SJSA1 (cell line): Measurements from ENCODE around the gene ST6GALNAC1. TPM values are rescaled to one million over a fixed set of nuclear protein-coding genes. Genes with fewer than 3 reads are reported as not detected.
A peak's percentile ranks its signal among the peaks of the same experiment; 100 is the strongest.
"Not testable (repeated sequence)": the region's sequence is repeated elsewhere in the genome, so short reads cannot be mapped to it uniquely, and the experiment has no call there.

Source experiments
- DNase-seq, 2 experiments: peaks; one replicate each; pipeline ENCODE4 v3.0.0-alpha.2; 2015 to 2020; ENCODE audit warnings: low spot score in 2 of 2, low read depth in 1 of 2
- H3K27ac ChIP-seq: fragments of 250-450 bp; sonication (Bioruptor Pico); 2 replicates; pipeline ENCODE4 v1.5.1; 2020; ENCODE audit warnings: mild to moderate bottlenecking, moderate library complexity
- H3K27me3 ChIP-seq: fragments of 250-450 bp; sonication (Bioruptor Pico); replicated peaks from 2 replicates; pipeline ENCODE4 v1.5.1; 2020; ENCODE audit warnings: mild to moderate bottlenecking, moderate library complexity
- H3K36me3 ChIP-seq: fragments of 250-450 bp; sonication (Bioruptor Pico); 2 replicates; pipeline ENCODE4 v1.5.1; 2020; ENCODE audit warnings: mild to moderate bottlenecking
- H3K4me1 ChIP-seq: fragments of 250-450 bp; sonication (Bioruptor Pico); replicated peaks from 2 replicates; pipeline ENCODE4 v1.6.1; 2021; ENCODE audit warnings: mild to moderate bottlenecking
- H3K4me3 ChIP-seq: fragments of 250-450 bp; sonication (Bioruptor Pico); 2 replicates; pipeline ENCODE4 v1.5.1; 2020; ENCODE audit warnings: mild to moderate bottlenecking
- H3K9me3 ChIP-seq: fragments of 250-450 bp; sonication (Bioruptor Pico); replicated peaks from 2 replicates; pipeline ENCODE4 v1.5.1; 2020; ENCODE audit warnings: mild to moderate bottlenecking
- total RNA-seq: library from RNA; depleted of rRNA; stranded (reverse); fragments of >200 nt; shearing (Covaris generic); gene quantifications from 2 replicates; pipeline ENCODE4 v1.2.3, GENCODE V29; 2014

ST6GALNAC1 gene
- total RNA-seq, 1 experiment from 2014 or later, result not detected

DNA sequence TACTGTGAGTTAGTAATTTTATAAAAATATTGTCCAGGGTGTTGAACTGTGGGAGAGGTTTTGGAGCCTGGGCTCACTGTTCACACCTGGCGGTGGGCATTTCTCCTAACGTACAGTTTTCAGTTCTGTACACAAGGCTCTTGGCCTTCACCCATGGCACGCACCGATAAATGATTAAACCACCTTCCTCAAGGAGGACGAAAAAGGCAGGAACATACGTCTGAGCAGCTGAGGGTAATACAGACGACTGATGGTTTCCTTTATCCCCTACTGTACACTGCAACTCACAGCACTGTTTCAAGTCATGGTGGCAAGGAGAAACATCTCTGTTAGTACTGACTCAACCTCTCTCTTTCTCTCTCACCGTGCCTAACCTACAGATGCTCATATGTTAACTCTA, 1.4 kb upstream of the ST6GALNAC1 start:
- no peak overlapping the region for H3K4me3 ChIP-seq
- H3K4me1 ChIP-seq, result peaks cover 4% of the 10 kb centered on the region; the same call in 1 of the 2 replicates
- DNase-seq, result no peak
- peaks cover 6% of the 10 kb centered on the region for H3K9me3 ChIP-seq
- no peaks in the 10 kb centered on the region; the same call in 1 of the 2 replicates for H3K27me3 ChIP-seq
- no peaks in the 10 kb centered on the region for H3K36me3 ChIP-seq
- no peak overlapping the region for H3K27ac ChIP-seq

- Histone ChIP-seq H3K27ac (no peak overlapping the region), H3K36me3 (no peaks in the 10 kb centered on the region), H3K27me3 (no peaks in the 10 kb centered on the region), H3K4me1 (peaks cover 4% of the 10 kb centered on the region; the same call in 1 of the 2 replicates), H3K9me3 (peaks cover 6% of the 10 kb centered on the region), H3K4me3 (no peak overlapping the region)
- no peak for DNase-seq
These were observed 563 bp downstream of the ST6GALNAC1 start for GRCh38 chr17:76642994-76643393.

DNA sequence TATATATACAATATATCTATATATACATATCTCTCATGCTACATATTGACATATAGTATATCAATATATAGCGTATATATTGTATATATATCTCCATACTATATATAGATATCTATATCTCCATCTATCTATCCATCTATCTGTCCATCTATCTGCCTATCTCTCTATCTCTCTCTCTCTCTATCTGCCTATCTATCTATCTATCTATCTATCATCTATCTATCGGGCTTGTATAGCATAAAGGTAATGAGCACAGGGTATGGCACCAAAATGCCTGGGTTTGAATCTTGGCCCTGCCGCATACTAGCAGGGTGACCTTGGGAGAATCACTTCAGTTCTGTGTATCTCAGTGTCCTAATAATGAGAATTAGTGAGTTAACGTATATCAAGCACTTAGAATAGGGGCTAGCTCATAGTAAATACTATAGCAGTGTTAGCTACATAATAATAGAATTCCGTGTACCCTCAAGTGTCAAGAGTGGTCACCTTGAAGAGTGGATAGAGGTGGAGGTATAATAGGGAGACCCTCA, 1.5 kb downstream of the ST6GALNAC1 start:
- Histone ChIP-seq H3K9me3 (peaks cover 6% of the 10 kb centered on the region), H3K36me3 (no peaks in the 10 kb centered on the region), H3K4me1 (peaks cover 4% of the 10 kb centered on the region; the same call in 1 of the 2 replicates), H3K27ac (no peak overlapping the region), H3K4me3 (no peak overlapping the region), H3K27me3 (no peaks in the 10 kb centered on the region)
- no peak for DNase-seq

DNA sequence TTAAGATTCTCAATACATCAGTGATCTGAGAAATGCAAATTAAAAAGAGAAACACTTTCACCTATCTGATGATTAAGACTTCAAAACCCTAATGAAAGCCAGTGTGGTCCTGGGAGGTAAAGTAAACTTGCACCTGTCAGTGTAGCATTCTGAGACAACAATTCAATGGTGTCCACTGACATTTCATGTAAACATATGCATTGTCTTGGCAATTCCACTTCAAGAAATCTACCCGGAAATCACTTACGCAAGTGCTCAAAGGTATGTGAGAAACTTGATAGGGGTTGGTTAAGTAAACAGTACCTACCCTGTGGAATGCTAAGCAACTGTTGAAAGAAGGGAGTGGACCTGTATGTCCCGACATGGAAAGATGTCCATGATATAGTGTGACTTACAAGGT, 2.1 kb downstream of the ST6GALNAC1 start:
- no peak for DNase-seq
- H3K36me3 ChIP-seq, result no peaks in the 10 kb centered on the region
- peaks cover 4% of the 10 kb centered on the region; the same call in 1 of the 2 replicates for H3K4me1 ChIP-seq
- H3K9me3 ChIP-seq, result peaks cover 6% of the 10 kb centered on the region
- no peaks in the 10 kb centered on the region for H3K27me3 ChIP-seq
- no peak overlapping the region for H3K4me3 ChIP-seq
- no peak overlapping the region for H3K27ac ChIP-seq

GRCh38 chr17:76640550-76641380, 2.8 kb downstream of the ST6GALNAC1 start:
- Histone ChIP-seq H3K36me3 (no peaks in the 10 kb centered on the region), H3K9me3 (peaks cover 6% of the 10 kb centered on the region), H3K4me1 (peaks cover 7% of the 10 kb centered on the region), H3K4me3 (no peak overlapping the region), H3K27me3 (no peaks in the 10 kb centered on the region), H3K27ac (no peak overlapping the region)
- no peak for DNase-seq

DNA sequence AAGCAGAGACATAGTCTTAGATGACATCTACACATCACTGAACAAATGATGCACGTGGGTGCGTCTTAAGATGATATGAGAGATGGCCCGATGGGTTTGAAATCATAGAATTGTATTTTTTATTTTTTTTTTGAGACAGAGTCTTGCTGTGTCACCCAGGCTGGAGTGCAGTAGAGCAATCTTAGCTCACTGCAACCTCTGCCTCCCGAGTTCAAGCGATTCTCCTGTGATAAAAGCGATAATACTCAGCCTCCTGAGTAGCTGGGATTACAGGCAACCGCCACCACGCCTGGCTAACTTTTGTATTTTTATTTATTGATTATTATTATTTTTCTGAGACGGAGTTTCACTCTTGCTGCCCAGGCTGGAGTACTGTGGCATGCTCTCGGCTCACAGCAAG, 5.3 kb downstream of the ST6GALNAC1 start:
- DNase-seq, result no peak
- peaks cover 19% of the 10 kb centered on the region for H3K4me1 ChIP-seq
- no peak overlapping the region for H3K27ac ChIP-seq
- H3K4me3 ChIP-seq, result no peak overlapping the region
- H3K27me3 ChIP-seq, result no peaks in the 10 kb centered on the region
- no peaks in the 10 kb centered on the region for H3K9me3 ChIP-seq
- no peaks in the 10 kb centered on the region for H3K36me3 ChIP-seq

DNA sequence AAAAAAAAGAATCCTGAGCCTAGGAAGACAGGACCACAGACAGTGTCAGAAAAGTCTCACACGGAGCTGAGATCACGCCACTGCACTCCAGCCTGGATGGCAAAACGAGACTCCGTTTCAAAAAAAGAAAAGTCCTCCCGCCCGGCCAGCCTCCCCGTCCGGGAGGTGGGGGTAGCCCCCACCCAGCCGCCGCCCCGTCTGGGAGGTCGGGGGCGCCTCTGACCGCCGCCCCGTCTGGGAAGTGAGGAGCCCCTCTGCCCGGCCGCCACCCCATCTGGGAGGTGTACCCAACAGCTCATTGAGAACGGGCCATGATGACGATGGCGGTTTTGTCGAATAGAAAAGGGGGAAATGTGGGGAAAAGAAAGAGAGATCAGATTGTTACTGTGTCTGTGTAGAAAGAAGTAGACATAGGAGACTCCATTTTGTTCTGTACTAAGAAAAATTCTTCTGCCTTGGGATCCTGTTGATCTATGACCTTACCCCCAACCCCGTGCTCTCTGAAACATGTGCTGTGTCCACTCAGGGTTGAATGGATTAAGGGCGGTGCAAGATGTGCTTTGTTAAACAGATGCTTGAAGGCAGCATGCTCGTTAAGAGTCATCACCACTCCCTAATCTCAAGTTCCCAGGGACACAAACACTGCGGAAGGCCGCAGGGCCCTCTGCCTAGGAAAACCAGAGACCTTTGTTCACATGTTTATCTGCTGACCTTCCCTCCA, 6.9 kb downstream of the ST6GALNAC1 start:
- H3K36me3 ChIP-seq, DNase-seq, H3K27me3 ChIP-seq, H3K27ac ChIP-seq, H3K4me3 ChIP-seq, H3K9me3 ChIP-seq: not testable (repeated sequence)
- H3K4me1 ChIP-seq, result peaks cover 19% of the 10 kb centered on the region

GRCh38 chr17:76635659-76636360, 7.7 kb downstream of the ST6GALNAC1 start:
- no peaks in the 10 kb centered on the region for H3K36me3 ChIP-seq
- no peaks in the 10 kb centered on the region for H3K27me3 ChIP-seq
- no peak overlapping the region for H3K4me3 ChIP-seq
- DNase-seq, result peak in 1 of 2 experiments; percentile 35
- H3K27ac ChIP-seq, result no peak overlapping the region
- H3K9me3 ChIP-seq, result no peaks in the 10 kb centered on the region
- peaks cover 15% of the 10 kb centered on the region for H3K4me1 ChIP-seq

DNA sequence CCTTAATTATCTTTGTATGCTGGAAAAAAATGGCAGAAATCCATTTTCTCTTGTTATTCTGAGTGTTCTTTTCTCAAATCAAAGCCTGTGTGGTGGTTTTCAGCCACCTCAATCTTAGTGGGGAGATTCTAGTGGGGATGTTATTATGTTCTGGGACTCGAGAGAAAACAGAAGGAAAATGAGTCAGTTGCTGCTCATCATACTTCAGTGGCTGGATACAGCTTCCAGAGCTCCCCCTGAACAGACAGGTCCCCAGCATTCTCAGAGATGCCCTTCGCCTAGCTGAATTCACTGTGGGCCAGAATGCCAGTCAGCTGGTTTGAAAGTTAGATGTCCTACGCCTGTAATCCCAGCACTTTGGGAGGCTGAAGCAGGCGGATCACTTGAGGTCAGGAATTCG, 8.5 kb downstream of the ST6GALNAC1 start:
- no peak overlapping the region for H3K4me3 ChIP-seq

DNA sequence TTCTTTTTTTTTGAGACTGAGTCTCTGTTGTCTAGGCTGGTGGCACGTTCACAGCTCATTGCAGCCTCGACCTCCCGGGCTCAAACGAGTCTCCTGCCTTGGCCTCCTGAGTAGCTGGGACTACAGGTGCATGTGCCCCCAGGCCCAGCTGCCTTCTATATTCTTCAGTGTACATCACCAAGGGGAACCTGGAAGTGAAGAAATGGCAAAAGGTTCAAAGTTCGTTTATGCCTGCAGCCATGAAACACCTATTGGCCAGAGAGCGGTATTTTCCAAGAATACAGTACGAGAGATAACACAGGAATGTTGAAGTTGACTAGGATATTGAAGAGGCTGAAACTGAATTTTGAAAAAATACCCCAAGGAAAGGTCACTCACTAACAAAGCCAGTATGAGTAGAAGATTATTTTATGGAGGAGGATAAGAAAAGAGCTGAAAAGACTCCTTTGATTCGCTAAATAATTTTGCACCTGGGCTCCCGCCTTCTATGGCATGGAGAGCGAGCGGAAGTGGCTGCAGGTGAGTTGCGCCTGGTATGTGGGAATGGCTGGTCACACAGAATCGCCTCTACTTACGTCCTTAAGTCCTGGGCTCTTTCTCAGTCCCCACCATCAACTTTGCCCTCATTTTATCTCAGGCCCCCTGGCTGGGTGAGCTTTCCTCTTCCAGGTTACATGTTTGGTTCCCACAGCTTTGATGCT, 9.8 kb downstream of the ST6GALNAC1 start:
- Histone ChIP-seq H3K9me3 (no peaks in the 10 kb centered on the region), H3K27ac (no peak overlapping the region), H3K4me3 (no peak overlapping the region), H3K36me3 (no peaks in the 10 kb centered on the region), H3K4me1 (peaks cover 15% of the 10 kb centered on the region), H3K27me3 (no peaks in the 10 kb centered on the region)
- DNase-seq, result no peak

More for the DNA sequence above, 8.5 kb downstream of the ST6GALNAC1 start:
- Histone ChIP-seq H3K27me3 (no peaks in the 10 kb centered on the region), H3K9me3 (no peaks in the 10 kb centered on the region), H3K27ac (no peak overlapping the region), H3K36me3 (no peaks in the 10 kb centered on the region), H3K4me1 (peaks cover 15% of the 10 kb centered on the region)
- DNase-seq, result peak in 1 of 2 experiments; percentile 30

- peaks cover 15% of the 10 kb centered on the region for H3K4me1 ChIP-seq
- H3K27ac ChIP-seq, result no peak overlapping the region
- no peak overlapping the region for H3K4me3 ChIP-seq
- no peaks in the 10 kb centered on the region for H3K9me3 ChIP-seq
- H3K27me3 ChIP-seq, result no peaks in the 10 kb centered on the region
- no peaks in the 10 kb centered on the region for H3K36me3 ChIP-seq
- no peak for DNase-seq
These were observed 11.6 kb downstream of the ST6GALNAC1 start for GRCh38 chr17:76631821-76632565.

DNA sequence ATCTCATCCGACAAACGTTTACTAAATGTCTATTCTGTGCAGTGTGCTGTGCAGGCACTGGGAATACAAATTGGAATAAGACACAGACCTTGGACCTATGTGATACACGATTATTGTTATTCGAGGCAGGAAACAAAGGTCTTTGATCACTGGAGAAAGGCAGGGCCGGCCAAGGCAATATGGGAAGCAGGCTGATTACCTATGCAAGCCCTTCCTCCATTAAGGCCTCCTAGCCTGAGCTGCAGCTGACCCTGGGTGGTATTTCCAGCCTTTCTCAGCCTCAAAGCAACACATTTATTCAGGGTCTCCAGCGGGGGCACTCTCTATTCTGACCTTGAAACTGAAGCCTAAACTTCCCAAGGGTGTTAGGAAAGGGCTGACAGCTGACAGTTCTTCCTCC, 13.4 kb downstream of the ST6GALNAC1 start:
- Histone ChIP-seq H3K4me3 (no peak overlapping the region), H3K4me1 (peaks cover 5% of the 10 kb centered on the region), H3K27me3 (no peaks in the 10 kb centered on the region), H3K36me3 (no peaks in the 10 kb centered on the region), H3K27ac (no peak overlapping the region), H3K9me3 (no peaks in the 10 kb centered on the region)
- no peak for DNase-seq
